Neural cell (in vitro differentiated cells): ENCODE data around the gene TBC1D5. TPM values are rescaled to one million over a fixed set of nuclear protein-coding genes. Genes with fewer than 3 reads are reported as not detected.

ENCODE experiments used
- H2AFZ ChIP-seq: fragments of 200-600, 300-800 bp; sonication (generic), shearing (Covaris generic); 2 replicates; pipeline ENCODE4 v1.6.0; 2014; ENCODE audit warnings: low read depth, mild to moderate bottlenecking, antibody characterized with exemption, low read length, moderate library complexity
- H3F3A ChIP-seq: fragments of 200-600 bp; shearing (Covaris generic); 2 replicates; pipeline ENCODE4 v1.6.1; 2016; ENCODE audit warnings: mild to moderate bottlenecking, moderate library complexity, mixed read lengths, antibody characterized with exemption, low read length; ENCODE audit not compliant: insufficient read depth, poor library complexity, severe bottlenecking
- H3K27ac ChIP-seq: fragments of 200-600, 300-800 bp; sonication (generic), shearing (Covaris generic); 2 replicates; pipeline ENCODE4 v1.5.1; 2014; ENCODE audit warnings: mild to moderate bottlenecking, low read length, moderate library complexity
- H3K27me3 ChIP-seq: fragments of 300-800, 200-600 bp; sonication (generic), shearing (Covaris generic); 2 replicates; pipeline ENCODE4 v1.6.0; 2014; ENCODE audit warnings: mild to moderate bottlenecking, low read depth, low read length, moderate library complexity; ENCODE audit not compliant: insufficient read depth
- H3K36me3 ChIP-seq: fragments of 300-800, 200-600 bp; sonication (generic), shearing (Covaris generic); 2 replicates; pipeline ENCODE4 v1.5.1; 2014; ENCODE audit warnings: mild to moderate bottlenecking, antibody characterized with exemption, low read length, moderate library complexity; ENCODE audit not compliant: insufficient read depth
- H3K4me2 ChIP-seq: fragments of 300-800, 200-600 bp; sonication (generic), shearing (Covaris generic); 2 replicates; pipeline ENCODE4 v1.6.0; 2014; ENCODE audit warnings: mild to moderate bottlenecking, low read length
- H3K4me3 ChIP-seq: fragments of 300-800, 200-600 bp; sonication (generic), shearing (Covaris generic); 2 replicates; pipeline ENCODE4 v1.5.1; 2014; ENCODE audit warnings: mild to moderate bottlenecking, low read length, moderate library complexity
- H3K79me2 ChIP-seq: fragments of 200-600 bp; shearing (Covaris generic); replicated peaks from 2 replicates; pipeline ENCODE4 v1.6.0; 2014; ENCODE audit warnings: mild to moderate bottlenecking, low read length, moderate library complexity; ENCODE audit not compliant: insufficient read depth
- H3K9ac ChIP-seq: fragments of 300-800, 200-600 bp; sonication (generic), shearing (Covaris generic); 2 replicates; pipeline ENCODE4 v1.6.1; 2016; ENCODE audit warnings: mild to moderate bottlenecking, low read length, mixed read lengths
- H3K9me2 ChIP-seq: fragments of 200-600 bp; shearing (Covaris generic); 2 replicates; pipeline ENCODE4 v1.6.1; 2016; ENCODE audit warnings: mild to moderate bottlenecking, low read length, mixed read lengths; ENCODE audit not compliant: insufficient read depth
- H3K9me3 ChIP-seq: fragments of 200-600, 300-800 bp; sonication (generic), shearing (Covaris generic); 2 replicates; pipeline ENCODE4 v1.6.1; 2016; ENCODE audit warnings: mild to moderate bottlenecking, mixed run types, low read length, moderate library complexity, mixed read lengths
- H4K20me1 ChIP-seq: fragments of 200-600 bp; shearing (Covaris generic); 2 replicates; pipeline ENCODE4 v1.6.1; 2016; ENCODE audit warnings: mild to moderate bottlenecking, mixed run types; ENCODE audit not compliant: insufficient read depth
- CTCF ChIP-seq: fragments of 450-650 bp; IDR thresholded peaks from 2 replicates; pipeline ENCODE4 v1.5.1; 2014; ENCODE audit warnings: antibody characterized with exemption, mild to moderate bottlenecking, moderate library complexity; ENCODE audit not compliant: poor library complexity, severe bottlenecking
- EP300 ChIP-seq: fragments of 450-650 bp; conservative IDR thresholded peaks from 2 replicates; pipeline ENCODE4 v1.6.1; 2014; ENCODE audit warnings: antibody characterized with exemption, mild to moderate bottlenecking, moderate library complexity; ENCODE audit not compliant: poor library complexity, severe bottlenecking
- EZH2 ChIP-seq: fragments of 200-600, 300-800 bp; shearing (Covaris generic), sonication (generic); IDR thresholded peaks from 2 replicates; pipeline ENCODE4 v1.6.1; 2014; ENCODE audit warnings: antibody characterized with exemption, low read length, borderline replicate concordance, mild to moderate bottlenecking; ENCODE audit not compliant: insufficient read depth, poor library complexity, severe bottlenecking
- MXI1 ChIP-seq: fragments of 450-650 bp; conservative IDR thresholded peaks from 2 replicates; pipeline ENCODE4 v1.6.1; 2014; ENCODE audit warnings: antibody characterized with exemption, mild to moderate bottlenecking; ENCODE audit not compliant: poor library complexity, severe bottlenecking
- POLR2AphosphoS5 ChIP-seq: IDR thresholded peaks from 2 replicates; pipeline ENCODE4 v1.6.1; 2012
- RAD21 ChIP-seq: fragments of 450-650 bp; conservative IDR thresholded peaks from 2 replicates; pipeline ENCODE4 v1.6.1; 2014; ENCODE audit warnings: antibody characterized with exemption, mild to moderate bottlenecking, moderate library complexity
- REST ChIP-seq: IDR thresholded peaks from 2 replicates; pipeline ENCODE4 v1.6.1; 2012; ENCODE audit warnings: borderline replicate concordance
- SMC3 ChIP-seq: fragments of 450-650 bp; conservative IDR thresholded peaks from 2 replicates; pipeline ENCODE4 v1.6.1; 2014; ENCODE audit warnings: antibody characterized with exemption, mild to moderate bottlenecking, moderate library complexity; ENCODE audit not compliant: poor library complexity
- TAF1 ChIP-seq: IDR thresholded peaks from 2 replicates; pipeline ENCODE4 v1.6.1; 2012; ENCODE audit warnings: low read depth
- polyA plus RNA-seq: library from polyadenylated mRNA; depleted of rRNA; stranded (reverse); fragments of >200 nt; gene quantifications from 2 replicates; pipeline ENCODE4 v1.2.3, GENCODE V29; 2014

TBC1D5 gene
- polyA plus RNA-seq, 1 donor from 2014 or later = 28.3 TPM

- Histone ChIP-seq H3K4me2 (no peak overlapping the region), H3K27ac (no peak overlapping the region), H3K36me3 (no peaks in the 10 kb centered on the region), H3K79me2 (no peaks in the 10 kb centered on the region), H4K20me1 (no peaks in the 10 kb centered on the region), H3K9ac (no peak overlapping the region), H3K9me3 (no peaks in the 10 kb centered on the region), H3K9me2 (no peaks in the 10 kb centered on the region), H3F3A (peaks cover 6% of the 10 kb centered on the region), H2AFZ (no peak overlapping the region), H3K27me3 (no peaks in the 10 kb centered on the region), H3K4me3 (no peak overlapping the region)
- TF ChIP-seq POLR2AphosphoS5 (no peak), REST (no peak), TAF1 (no peak), EZH2 (no peak), EP300 (no peak), CTCF (no peak), SMC3 (no peak), RAD21 (no peak), MXI1 (no peak)
Measured at GRCh38 chr3:17745894-17746293, 3.5 kb upstream of the TBC1D5 start.

- no peak overlapping the region for H3K27ac ChIP-seq
- H3K4me2 ChIP-seq = no peak overlapping the region
- no peak overlapping the region for H3K4me3 ChIP-seq
Measured at GRCh38 chr3:17745301-17745700, 2.9 kb upstream of the TBC1D5 start.

More at GRCh38 chr3:17745301-17745700, 2.9 kb upstream of the TBC1D5 start:
- Histone ChIP-seq H3K9ac (no peak overlapping the region), H3K9me3 (no peaks in the 10 kb centered on the region), H3K79me2 (peaks cover 2% of the 10 kb centered on the region), H3F3A (peaks cover 6% of the 10 kb centered on the region), H4K20me1 (no peaks in the 10 kb centered on the region), H3K9me2 (no peaks in the 10 kb centered on the region), H2AFZ (no peak overlapping the region), H3K27me3 (no peaks in the 10 kb centered on the region), H3K36me3 (no peaks in the 10 kb centered on the region)
- TF ChIP-seq EP300 = no peak
- no peak for TF ChIP-seq RAD21
- no peak for TF ChIP-seq CTCF
- no peak for TF ChIP-seq SMC3
- no peak for TF ChIP-seq REST
- TF ChIP-seq EZH2 = no peak
- no peak for TF ChIP-seq TAF1
- no peak for TF ChIP-seq POLR2AphosphoS5
- no peak for TF ChIP-seq MXI1
